ENCODE results near the gene PLEKHD1.

DNA sequence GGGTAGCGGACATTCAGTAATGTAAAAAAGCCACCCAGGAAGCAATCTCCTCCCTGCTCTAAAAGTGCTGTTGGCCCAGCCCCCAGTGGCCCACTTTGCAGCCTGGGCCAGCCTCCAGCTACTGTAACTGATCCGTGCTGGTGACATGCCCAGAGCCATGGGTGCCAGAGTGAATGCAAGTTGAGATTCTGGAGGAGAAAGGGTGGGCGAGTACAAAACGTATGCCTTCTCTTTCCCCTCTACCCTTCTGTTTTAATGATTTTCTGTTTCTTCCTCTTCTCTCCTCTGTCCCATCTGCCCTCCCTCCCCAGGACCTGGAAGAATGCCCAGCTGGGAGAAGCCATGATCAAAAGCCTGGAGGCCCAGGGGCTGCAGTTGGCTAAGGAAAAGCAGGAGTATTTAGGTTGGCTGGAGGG lies 16.9 kb downstream of the PLEKHD1 start:
- TF ChIP-seq, protein P1, sequence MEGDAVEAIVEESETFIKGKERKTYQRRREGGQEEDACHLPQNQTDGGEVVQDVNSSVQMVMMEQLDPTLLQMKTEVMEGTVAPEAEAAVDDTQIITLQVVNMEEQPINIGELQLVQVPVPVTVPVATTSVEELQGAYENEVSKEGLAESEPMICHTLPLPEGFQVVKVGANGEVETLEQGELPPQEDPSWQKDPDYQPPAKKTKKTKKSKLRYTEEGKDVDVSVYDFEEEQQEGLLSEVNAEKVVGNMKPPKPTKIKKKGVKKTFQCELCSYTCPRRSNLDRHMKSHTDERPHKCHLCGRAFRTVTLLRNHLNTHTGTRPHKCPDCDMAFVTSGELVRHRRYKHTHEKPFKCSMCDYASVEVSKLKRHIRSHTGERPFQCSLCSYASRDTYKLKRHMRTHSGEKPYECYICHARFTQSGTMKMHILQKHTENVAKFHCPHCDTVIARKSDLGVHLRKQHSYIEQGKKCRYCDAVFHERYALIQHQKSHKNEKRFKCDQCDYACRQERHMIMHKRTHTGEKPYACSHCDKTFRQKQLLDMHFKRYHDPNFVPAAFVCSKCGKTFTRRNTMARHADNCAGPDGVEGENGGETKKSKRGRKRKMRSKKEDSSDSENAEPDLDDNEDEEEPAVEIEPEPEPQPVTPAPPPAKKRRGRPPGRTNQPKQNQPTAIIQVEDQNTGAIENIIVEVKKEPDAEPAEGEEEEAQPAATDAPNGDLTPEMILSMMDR (conservative IDR thresholded peaks at IDR 0.05; ENCODE audit: low read depth, low read length) = no peak
- TF ChIP-seq EZH2 (IDR thresholded peaks at IDR 0.05; ENCODE audit: low read length, unreplicated experiment) (no peak), EZH2phosphoT487 (IDR thresholded peaks at IDR 0.05; ENCODE audit: borderline replicate concordance, low read length) (no peak)

Data from PC-3 (cell line).